IPS-18a (cell line): ENCODE measurements around the gene TRIP11.

ENCODE experiments used
- H3K27ac ChIP-seq: one replicate; pipeline ENCODE4 v1.5.1; 2013; ENCODE audit warnings: low read length
- H3K27me3 ChIP-seq: one replicate; pipeline ENCODE4 v1.6.1; 2013; ENCODE audit warnings: mild to moderate bottlenecking, low read length; ENCODE audit not compliant: control insufficient read depth, insufficient read depth
- H3K36me3 ChIP-seq: one replicate; pipeline ENCODE4 v1.6.1; 2013; ENCODE audit warnings: low read depth, low read length; ENCODE audit not compliant: control insufficient read depth
- H3K4me1 ChIP-seq: one replicate; pipeline ENCODE4 v1.6.1; 2013; ENCODE audit warnings: low read depth, low read length; ENCODE audit not compliant: control insufficient read depth
- H3K4me3 ChIP-seq: one replicate; pipeline ENCODE4 v1.5.1; 2013; ENCODE audit warnings: low read length
- H3K9ac ChIP-seq: one replicate; pipeline ENCODE4 v1.6.1; 2013; ENCODE audit warnings: mild to moderate bottlenecking, low read length, moderate library complexity
- H3K9me3 ChIP-seq: one replicate; pipeline ENCODE4 v1.6.1; 2013; ENCODE audit warnings: low read depth, low read length; ENCODE audit not compliant: control insufficient read depth

The TRIP11 gene

GRCh38 chr14:91927800-91928199, 112.1 kb downstream of the TRIP11 start:
- Histone ChIP-seq H3K27ac (no peak overlapping the region), H3K4me1 (no peaks in the 10 kb centered on the region), H3K27me3 (no peaks in the 10 kb centered on the region), H3K36me3 (no peaks in the 10 kb centered on the region), H3K9ac (no peak overlapping the region), H3K9me3 (no peaks in the 10 kb centered on the region), H3K4me3 (no peak overlapping the region)

- H3K9me3 ChIP-seq: no peaks in the 10 kb centered on the region
- no peak overlapping the region for H3K9ac ChIP-seq
- H3K36me3 ChIP-seq: no peaks in the 10 kb centered on the region
- no peaks in the 10 kb centered on the region for H3K27me3 ChIP-seq
- H3K4me3 ChIP-seq: no peak overlapping the region
- no peak overlapping the region for H3K27ac ChIP-seq
- no peaks in the 10 kb centered on the region for H3K4me1 ChIP-seq
These were observed 112.7 kb downstream of the TRIP11 start for GRCh38 chr14:91927191-91927590.

GRCh38 chr14:91926131-91926890, 113.5 kb downstream of the TRIP11 start:
- Histone ChIP-seq H3K9me3 (no peaks in the 10 kb centered on the region), H3K9ac (no peak overlapping the region), H3K27me3 (no peaks in the 10 kb centered on the region), H3K36me3 (no peaks in the 10 kb centered on the region), H3K4me1 (no peaks in the 10 kb centered on the region), H3K4me3 (no peak overlapping the region), H3K27ac (no peak overlapping the region)

GRCh38 chr14:91925727-91926121, 114.1 kb downstream of the TRIP11 start:
- no peaks in the 10 kb centered on the region for H3K9me3 ChIP-seq
- H3K9ac ChIP-seq: no peak overlapping the region
- no peak overlapping the region for H3K4me3 ChIP-seq
- H3K4me1 ChIP-seq: no peaks in the 10 kb centered on the region
- no peaks in the 10 kb centered on the region for H3K36me3 ChIP-seq
- H3K27ac ChIP-seq: no peak overlapping the region
- no peaks in the 10 kb centered on the region for H3K27me3 ChIP-seq

- H3K27ac ChIP-seq: no peak overlapping the region
- H3K9me3 ChIP-seq: no peaks in the 10 kb centered on the region
- no peak overlapping the region for H3K4me3 ChIP-seq
- H3K4me1 ChIP-seq: no peaks in the 10 kb centered on the region
- no peaks in the 10 kb centered on the region for H3K36me3 ChIP-seq
- no peak overlapping the region for H3K9ac ChIP-seq
- no peaks in the 10 kb centered on the region for H3K27me3 ChIP-seq
These were observed 114.7 kb downstream of the TRIP11 start for GRCh38 chr14:91925001-91925726.

GRCh38 chr14:91920526-91920925, 119.3 kb downstream of the TRIP11 start:
- Histone ChIP-seq H3K9ac (no peak overlapping the region), H3K9me3 (no peaks in the 10 kb centered on the region), H3K27me3 (no peaks in the 10 kb centered on the region), H3K4me3 (no peak overlapping the region), H3K36me3 (no peaks in the 10 kb centered on the region), H3K4me1 (no peaks in the 10 kb centered on the region), H3K27ac (no peak overlapping the region)

- Histone ChIP-seq H3K9ac (no peak overlapping the region), H3K27me3 (no peaks in the 10 kb centered on the region), H3K4me1 (no peaks in the 10 kb centered on the region), H3K27ac (no peak overlapping the region), H3K4me3 (no peak overlapping the region), H3K36me3 (no peaks in the 10 kb centered on the region), H3K9me3 (no peaks in the 10 kb centered on the region)
These were observed 120.0 kb downstream of the TRIP11 start for GRCh38 chr14:91919814-91920213.

GRCh38 chr14:91918186-91918883, 121.5 kb downstream of the TRIP11 start:
- Histone ChIP-seq H3K4me1 (no peaks in the 10 kb centered on the region), H3K4me3 (no peak overlapping the region), H3K36me3 (no peaks in the 10 kb centered on the region), H3K9me3 (no peaks in the 10 kb centered on the region), H3K9ac (no peak overlapping the region), H3K27me3 (no peaks in the 10 kb centered on the region), H3K27ac (no peak overlapping the region)
